ENCODE measurements around the gene CD83.
"Not testable (repeated sequence)": the region's sequence is repeated elsewhere in the genome, so short reads cannot be mapped to it uniquely, and the experiment has no call there.

The CD83 gene, protein sequence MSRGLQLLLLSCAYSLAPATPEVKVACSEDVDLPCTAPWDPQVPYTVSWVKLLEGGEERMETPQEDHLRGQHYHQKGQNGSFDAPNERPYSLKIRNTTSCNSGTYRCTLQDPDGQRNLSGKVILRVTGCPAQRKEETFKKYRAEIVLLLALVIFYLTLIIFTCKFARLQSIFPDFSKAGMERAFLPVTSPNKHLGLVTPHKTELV

GRCh38 chr6:14117158-14118090 lies at the start of gene CD83:
Gene CD83 (plus strand): TSS chr6:14117772. CDS start chr6:14117812, 40 bp downstream.
- peak; percentile 16 for DNase-seq

DNA sequence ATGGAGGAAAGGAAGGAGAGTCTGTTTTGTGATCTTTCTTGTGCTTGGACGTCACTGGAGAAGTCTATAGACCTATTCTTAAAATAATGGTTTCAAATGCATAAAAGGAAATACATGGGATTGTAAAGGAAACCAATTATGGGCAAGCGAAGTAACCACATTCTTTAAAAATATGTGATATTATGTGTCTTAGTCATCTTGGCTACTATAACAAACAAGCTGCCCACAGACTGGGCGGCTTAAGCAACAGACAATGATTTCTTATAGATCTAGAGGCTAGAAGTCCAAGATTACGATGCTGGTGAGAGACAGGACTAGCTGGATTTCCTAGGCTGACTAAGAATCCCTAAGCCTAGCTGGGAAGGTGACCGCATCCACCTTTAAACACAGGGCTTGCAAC lies 49.4 kb upstream of the CD83 start:
- no peak for DNase-seq

GRCh38 chr6:14068623-14069022 lies 48.9 kb upstream of the CD83 start:
- no peak for DNase-seq

- DNase-seq = no peak
Observed at GRCh38 chr6:14070457-14070856, 47.1 kb upstream of the CD83 start.

- no peak for DNase-seq
Observed at GRCh38 chr6:14072084-14072483, 45.5 kb upstream of the CD83 start.

GRCh38 chr6:14073561-14074354 lies 43.8 kb upstream of the CD83 start:
- not testable (repeated sequence) for DNase-seq

GRCh38 chr6:14074476-14075094 lies 43.0 kb upstream of the CD83 start:
- DNase-seq = no peak

DNA sequence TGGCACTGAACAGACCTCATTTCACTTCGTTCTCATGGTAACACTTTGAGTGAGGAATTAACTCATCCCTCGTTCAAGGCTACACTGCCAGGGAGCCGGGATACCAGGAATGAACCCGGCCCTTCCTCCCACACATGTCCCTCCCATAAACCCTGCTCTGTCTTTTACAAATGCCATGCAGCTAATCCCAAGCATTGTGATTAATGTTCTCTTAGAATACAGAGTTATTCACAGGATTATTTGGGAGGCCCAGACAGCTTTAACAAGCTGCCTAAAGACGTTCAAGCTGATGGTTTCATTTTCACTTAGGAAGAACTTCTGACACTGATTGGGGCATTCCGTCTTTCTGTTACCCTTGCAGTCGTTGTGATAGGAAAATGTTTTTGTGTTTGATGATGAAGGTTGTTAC lies 42.5 kb upstream of the CD83 start:
- DNase-seq = no peak

DNA sequence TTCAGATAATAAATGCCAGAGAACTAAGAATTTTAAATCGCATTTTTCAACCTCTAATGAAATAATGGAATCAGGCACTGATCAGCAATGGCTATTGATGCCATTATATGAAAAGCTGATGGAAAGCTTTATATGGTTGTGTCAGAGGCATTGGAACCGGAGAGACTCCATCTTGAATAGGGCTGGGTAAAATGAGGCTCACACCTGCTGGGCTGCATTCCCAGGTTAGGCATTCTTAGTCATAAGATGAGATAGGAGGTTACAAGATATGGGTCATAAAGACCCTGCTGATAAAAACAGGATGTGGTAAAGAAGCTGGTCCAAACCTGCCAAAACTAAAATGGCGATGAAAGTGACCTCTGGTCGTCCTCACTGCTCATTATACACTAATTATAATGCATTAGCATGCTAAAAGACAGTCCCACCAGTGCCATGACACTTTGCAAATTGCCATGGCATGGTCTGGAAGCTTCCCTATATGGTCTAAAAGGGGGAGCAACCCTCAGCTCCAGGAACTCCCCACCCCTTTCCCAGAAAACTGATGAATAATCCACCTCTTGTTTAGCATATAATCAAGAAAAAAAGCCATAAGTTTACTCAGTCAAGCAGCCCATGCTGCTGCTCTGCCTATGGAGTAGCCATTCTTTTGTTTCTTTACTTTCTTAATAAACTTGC lies 40.2 kb upstream of the CD83 start:
- DNase-seq = no peak

DNA sequence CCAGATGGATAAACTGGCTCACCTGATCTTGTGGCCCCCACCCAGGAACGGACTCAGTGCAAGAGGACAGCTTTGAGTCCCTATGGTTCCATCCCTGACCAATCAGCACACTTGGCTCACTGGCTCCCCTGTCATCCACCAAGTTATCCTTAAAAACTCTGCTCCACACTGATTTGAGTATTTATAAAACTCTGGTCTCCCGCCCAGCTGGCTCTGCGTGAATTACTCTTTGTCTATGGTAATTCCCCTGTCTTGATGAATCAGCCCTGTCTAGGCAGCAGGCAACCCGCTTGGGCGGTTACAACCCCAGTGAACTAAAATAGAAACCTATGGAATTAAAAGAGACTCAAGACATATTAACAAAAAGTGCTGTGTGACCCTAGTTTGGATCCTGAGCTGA lies 38.1 kb upstream of the CD83 start:
- no peak for DNase-seq

DNA sequence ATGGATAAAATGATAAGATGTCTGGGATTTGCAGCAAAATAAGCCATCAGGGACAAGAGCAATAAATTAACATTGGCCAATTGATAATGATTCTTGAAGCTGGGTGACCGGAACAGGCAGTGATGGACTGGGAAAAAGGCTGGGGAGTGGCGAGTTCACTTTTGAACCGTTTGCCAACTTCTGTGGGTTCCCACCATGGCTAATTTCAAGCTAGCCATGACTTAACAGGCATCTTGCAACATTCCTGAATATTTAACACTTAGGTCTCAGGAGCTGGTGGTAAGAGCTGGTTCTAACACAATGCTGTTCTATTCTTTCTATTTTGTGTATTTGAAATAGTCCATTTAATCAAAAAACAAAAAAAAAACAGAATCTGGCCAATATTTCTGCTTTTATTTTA lies 37.6 kb upstream of the CD83 start:
- no peak for DNase-seq

- no peak for DNase-seq
Observed at GRCh38 chr6:14081126-14081525, 36.4 kb upstream of the CD83 start.

- no peak for DNase-seq
Observed at GRCh38 chr6:14082771-14083170, 34.8 kb upstream of the CD83 start.

- no peak for DNase-seq
Observed at GRCh38 chr6:14083262-14083661, 34.3 kb upstream of the CD83 start.

- DNase-seq = no peak
Observed at GRCh38 chr6:14083751-14084150, 33.8 kb upstream of the CD83 start.

GRCh38 chr6:14084388-14084787 lies 33.2 kb upstream of the CD83 start:
- DNase-seq = no peak

GRCh38 chr6:14085176-14085787 lies 32.3 kb upstream of the CD83 start:
- DNase-seq = no peak

GRCh38 chr6:14086701-14087100 lies 30.9 kb upstream of the CD83 start:
- no peak for DNase-seq

- DNase-seq = no peak
Observed at GRCh38 chr6:14088600-14089192, 28.9 kb upstream of the CD83 start.

GRCh38 chr6:14089224-14089623 lies 28.3 kb upstream of the CD83 start:
- no peak for DNase-seq

GRCh38 chr6:14091339-14091978 lies 26.1 kb upstream of the CD83 start:
- no peak for DNase-seq

Measured in NCI-H1092 treated with DMSO at 0.1 percent for 48 hours (cell line).